ENCODE data around the gene STXBP6. TPM values are rescaled to one million over a fixed set of nuclear protein-coding genes. Genes with fewer than 3 reads are reported as not detected.

The STXBP6 gene
- polyA plus RNA-seq, 1 donor (not counting 4 experiments of a cell fraction or from before 2014, with no cell fraction given): 1.4 TPM

- no peak overlapping the region for H3K27ac ChIP-seq (ENCODE audit: control insufficient read depth, insufficient read depth, low read length)
- no peak overlapping the region for H3K9ac ChIP-seq (ENCODE audit: control insufficient read depth, extremely low read depth, insufficient read depth, low read length)
- TF ChIP-seq, protein P1, sequence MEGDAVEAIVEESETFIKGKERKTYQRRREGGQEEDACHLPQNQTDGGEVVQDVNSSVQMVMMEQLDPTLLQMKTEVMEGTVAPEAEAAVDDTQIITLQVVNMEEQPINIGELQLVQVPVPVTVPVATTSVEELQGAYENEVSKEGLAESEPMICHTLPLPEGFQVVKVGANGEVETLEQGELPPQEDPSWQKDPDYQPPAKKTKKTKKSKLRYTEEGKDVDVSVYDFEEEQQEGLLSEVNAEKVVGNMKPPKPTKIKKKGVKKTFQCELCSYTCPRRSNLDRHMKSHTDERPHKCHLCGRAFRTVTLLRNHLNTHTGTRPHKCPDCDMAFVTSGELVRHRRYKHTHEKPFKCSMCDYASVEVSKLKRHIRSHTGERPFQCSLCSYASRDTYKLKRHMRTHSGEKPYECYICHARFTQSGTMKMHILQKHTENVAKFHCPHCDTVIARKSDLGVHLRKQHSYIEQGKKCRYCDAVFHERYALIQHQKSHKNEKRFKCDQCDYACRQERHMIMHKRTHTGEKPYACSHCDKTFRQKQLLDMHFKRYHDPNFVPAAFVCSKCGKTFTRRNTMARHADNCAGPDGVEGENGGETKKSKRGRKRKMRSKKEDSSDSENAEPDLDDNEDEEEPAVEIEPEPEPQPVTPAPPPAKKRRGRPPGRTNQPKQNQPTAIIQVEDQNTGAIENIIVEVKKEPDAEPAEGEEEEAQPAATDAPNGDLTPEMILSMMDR (optimal IDR thresholded peaks at IDR 0.05 in 1 of 3, IDR thresholded peaks at IDR 0.05 in 1 of 3, conservative IDR thresholded peaks at IDR 0.05 in 1 of 3; ENCODE audit: extremely low read depth in 1 of 3, insufficient read depth in 2 of 3, low read length in 3 of 3): no peak
- TF ChIP-seq EZH2 (IDR thresholded peaks at IDR 0.05; ENCODE audit: low read length): no peak
- no peak for DNase-seq (ENCODE audit: low read depth, low spot score)
- H3K9me1 ChIP-seq (ENCODE audit: control insufficient read depth, extremely low read depth, insufficient read depth, low read length): no peaks in the 10 kb centered on the region
- H3K79me2 ChIP-seq (ENCODE audit: control insufficient read depth, insufficient read depth, low read length): no peaks in the 10 kb centered on the region
- no peaks in the 10 kb centered on the region for H3K36me3 ChIP-seq (ENCODE audit: control insufficient read depth in 2 of 2, extremely low read depth in 1 of 2, insufficient read depth in 2 of 2, low read length in 2 of 2)
- no peak for FAIRE-seq
- H3K9me3 ChIP-seq (ENCODE audit: control insufficient read depth, low read depth, low read length): no peaks in the 10 kb centered on the region
- peaks cover 2% of the 10 kb centered on the region for H3K27me3 ChIP-seq (ENCODE audit: control insufficient read depth, extremely low read depth, insufficient read depth, low read length)
- no peak overlapping the region for H3K4me2 ChIP-seq (ENCODE audit: control insufficient read depth, extremely low read depth, insufficient read depth, low read depth, low read length)
- peaks cover 10% of the 10 kb centered on the region for H3K4me1 ChIP-seq (ENCODE audit: control insufficient read depth, extremely low read depth, insufficient read depth, low read length)
- no peak overlapping the region for H3K4me3 ChIP-seq (ENCODE audit: control insufficient read depth in 2 of 3, extremely low read depth in 1 of 3, insufficient read depth in 2 of 3, low read depth in 1 of 3, low read length in 3 of 3)
- dilution Hi-C loops (cut with MboI; ENCODE audit: extremely low pct_ligation_motif_present, low sequenced_read_pairs): no loop called here
- H4K20me1 ChIP-seq (ENCODE audit: control insufficient read depth, extremely low read depth, insufficient read depth, low read length): no peaks in the 10 kb centered on the region
- no peak overlapping the region for H2AFZ ChIP-seq (ENCODE audit: control insufficient read depth, low read length)
These were observed 5.7 kb downstream of the STXBP6 start for GRCh38 chr14:25044106-25044698.

- no peak overlapping the region for H3K27ac ChIP-seq (ENCODE audit: control insufficient read depth, insufficient read depth, low read length)
- H3K4me1 ChIP-seq (ENCODE audit: control insufficient read depth, extremely low read depth, insufficient read depth, low read length): no peaks in the 10 kb centered on the region
- H2AFZ ChIP-seq (ENCODE audit: control insufficient read depth, low read length): no peak overlapping the region
- FAIRE-seq: no peak
- no peak overlapping the region for H3K4me2 ChIP-seq (ENCODE audit: control insufficient read depth, extremely low read depth, insufficient read depth, low read depth, low read length)
- H3K4me3 ChIP-seq (ENCODE audit: control insufficient read depth in 2 of 3, extremely low read depth in 1 of 3, insufficient read depth in 2 of 3, low read depth in 1 of 3, low read length in 3 of 3): no peak overlapping the region
- no peaks in the 10 kb centered on the region for H3K9me1 ChIP-seq (ENCODE audit: control insufficient read depth, extremely low read depth, insufficient read depth, low read length)
- no peaks in the 10 kb centered on the region for H3K79me2 ChIP-seq (ENCODE audit: control insufficient read depth, insufficient read depth, low read length)
- H4K20me1 ChIP-seq (ENCODE audit: control insufficient read depth, extremely low read depth, insufficient read depth, low read length): no peaks in the 10 kb centered on the region
- H3K27me3 ChIP-seq (ENCODE audit: control insufficient read depth, extremely low read depth, insufficient read depth, low read length): no peaks in the 10 kb centered on the region
- DNase-seq (ENCODE audit: low read depth, low spot score): no peak
- no peaks in the 10 kb centered on the region for H3K36me3 ChIP-seq (ENCODE audit: control insufficient read depth in 2 of 2, extremely low read depth in 1 of 2, insufficient read depth in 2 of 2, low read length in 2 of 2)
- dilution Hi-C loops (cut with MboI; ENCODE audit: extremely low pct_ligation_motif_present, low sequenced_read_pairs): no loop called here
- TF ChIP-seq, protein P1 (optimal IDR thresholded peaks at IDR 0.05 in 1 of 3, IDR thresholded peaks at IDR 0.05 in 1 of 3, conservative IDR thresholded peaks at IDR 0.05 in 1 of 3; ENCODE audit: extremely low read depth in 1 of 3, insufficient read depth in 2 of 3, low read length in 3 of 3): peak; percentile 28 to 56 (median 37)
- no peak for TF ChIP-seq EZH2 (IDR thresholded peaks at IDR 0.05; ENCODE audit: low read length)
- H3K9ac ChIP-seq (ENCODE audit: control insufficient read depth, extremely low read depth, insufficient read depth, low read length): no peak overlapping the region
- no peaks in the 10 kb centered on the region for H3K9me3 ChIP-seq (ENCODE audit: control insufficient read depth, low read depth, low read length)
These were observed 7.3 kb downstream of the STXBP6 start for GRCh38 chr14:25042362-25043299.
